Activated CD8-positive, alpha-beta T cell treated with anti-CD3 and anti-CD28 coated beads, Interleukin-2, amount 10 ng/mL, durations not matched to agents 7 days and 5 days (primary cell): Measurements from ENCODE around the gene SGPL1. TPM values are rescaled to one million over a fixed set of nuclear protein-coding genes. Genes with fewer than 3 reads are reported as not detected.

ENCODE experiments used
- ATAC-seq: fragments of 150-1000 bp; cut with Tn5 transposase; one replicate; pipeline ENCODE4 v1.10.0; 2021; ENCODE audit warnings: moderate library complexity
- CTCF ChIA-PET: fragments of 350-600 bp; sonication (Branson Sonifier 250); formaldehyde crosslinking; loops from one replicate; lab custom pipeline; 2021; ENCODE audit warnings: antibody characterized with exemption; lab: Charles Lee
- POLR2A ChIA-PET: fragments of 350-600 bp; sonication (Branson Sonifier 250); formaldehyde crosslinking; loops from one replicate; lab custom pipeline; 2021; ENCODE audit warnings: antibody characterized with exemption; lab: Charles Lee
- DNase-seq: peaks from one replicate; pipeline ENCODE4 v3.0.0-alpha.2; 2020
- H3K27ac Mint-ChIP-seq: one replicate; pipeline ENCODE4 v1.8.0; 2021; ENCODE audit warnings: mild to moderate bottlenecking, mixed read lengths
- H3K27me3 Mint-ChIP-seq: one replicate; pipeline ENCODE4 v1.8.0; 2021; ENCODE audit warnings: low read depth, mixed read lengths
- H3K36me3 Mint-ChIP-seq: one replicate; pipeline ENCODE4 v1.8.0; 2021; ENCODE audit warnings: low read depth, mixed read lengths
- H3K4me1 Mint-ChIP-seq: one replicate; pipeline ENCODE4 v1.8.0; 2021; ENCODE audit warnings: low read depth, mixed read lengths
- H3K4me3 Mint-ChIP-seq: one replicate; pipeline ENCODE4 v1.8.0; 2021; ENCODE audit warnings: mild to moderate bottlenecking, mixed read lengths
- H3K9me3 Mint-ChIP-seq: one replicate; pipeline ENCODE4 v1.8.0; 2022; ENCODE audit warnings: mixed read lengths; ENCODE audit not compliant: insufficient read depth
- total RNA-seq, 2 experiments: library from RNA; stranded (reverse); gene quantifications; one replicate each; pipeline ENCODE4 v1.2.3, GENCODE V29; 2021

SGPL1 gene
- total RNA-seq, 2 experiments from 2014 or later = 22.2 to 28.0 TPM

- Mint-ChIP-seq H3K4me1 (peaks cover 29% of the 10 kb centered on the region), H3K9me3 (no peaks in the 10 kb centered on the region), H3K27ac (no peak overlapping the region), H3K27me3 (peaks cover 7% of the 10 kb centered on the region), H3K4me3 (no peak overlapping the region), H3K36me3 (no peaks in the 10 kb centered on the region)
- no peak for ATAC-seq
- ChIA-PET POLR2A (no interaction called here), CTCF (interaction anchor here (1.1 kb wide), 1 partner anchor 223 kb away, joined by 3 read pairs; no protein-coding TSS in a partner anchor)
- no peak for DNase-seq
Observed at GRCh38 chr10:70782086-70782745, 33.5 kb upstream of the SGPL1 start.

GRCh38 chr10:70782746-70783680 lies 32.7 kb upstream of the SGPL1 start:
- ChIA-PET CTCF (no interaction called here), POLR2A (no interaction called here)
- no peak for ATAC-seq
- Mint-ChIP-seq H3K4me1 (peaks cover 32% of the 10 kb centered on the region), H3K4me3 (no peak overlapping the region), H3K27ac (no peak overlapping the region), H3K36me3 (no peaks in the 10 kb centered on the region), H3K9me3 (no peaks in the 10 kb centered on the region), H3K27me3 (peaks cover 7% of the 10 kb centered on the region)
- DNase-seq = no peak

DNA sequence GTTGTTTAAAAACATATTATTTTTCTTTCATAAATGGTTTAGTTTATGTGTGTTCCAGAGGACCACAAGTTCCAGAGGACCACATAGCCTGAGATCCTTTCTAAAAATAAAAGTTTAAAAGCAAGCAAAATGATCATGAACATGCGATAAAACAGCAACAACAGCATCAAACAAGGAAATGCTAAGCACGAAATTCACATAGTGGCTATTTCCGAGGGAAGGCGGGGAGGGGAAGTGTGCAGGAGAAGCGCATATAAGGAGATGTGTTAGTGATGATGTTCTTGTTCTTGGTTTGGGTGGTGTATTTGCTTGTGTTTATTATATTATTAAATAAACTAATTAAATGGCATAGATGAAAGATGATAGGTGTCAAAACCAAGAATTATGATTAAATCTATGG lies 31.7 kb upstream of the SGPL1 start:
- POLR2A ChIA-PET = no interaction called here
- CTCF ChIA-PET = no interaction called here
- no peaks in the 10 kb centered on the region for H3K36me3 Mint-ChIP-seq
- H3K27me3 Mint-ChIP-seq = peaks cover 11% of the 10 kb centered on the region
- peaks cover 32% of the 10 kb centered on the region for H3K4me1 Mint-ChIP-seq
- no peak overlapping the region for H3K27ac Mint-ChIP-seq
- no peaks in the 10 kb centered on the region for H3K9me3 Mint-ChIP-seq
- no peak for ATAC-seq
- H3K4me3 Mint-ChIP-seq = no peak overlapping the region
- DNase-seq = no peak

GRCh38 chr10:70784471-70784870 lies 31.3 kb upstream of the SGPL1 start:
- no peak for DNase-seq
- ChIA-PET POLR2A (no interaction called here), CTCF (no interaction called here)
- H3K9me3 Mint-ChIP-seq = no peaks in the 10 kb centered on the region
- peaks cover 32% of the 10 kb centered on the region for H3K4me1 Mint-ChIP-seq
- H3K36me3 Mint-ChIP-seq = no peaks in the 10 kb centered on the region
- peaks cover 11% of the 10 kb centered on the region for H3K27me3 Mint-ChIP-seq
- no peak for ATAC-seq
- no peak overlapping the region for H3K27ac Mint-ChIP-seq
- H3K4me3 Mint-ChIP-seq = no peak overlapping the region

DNA sequence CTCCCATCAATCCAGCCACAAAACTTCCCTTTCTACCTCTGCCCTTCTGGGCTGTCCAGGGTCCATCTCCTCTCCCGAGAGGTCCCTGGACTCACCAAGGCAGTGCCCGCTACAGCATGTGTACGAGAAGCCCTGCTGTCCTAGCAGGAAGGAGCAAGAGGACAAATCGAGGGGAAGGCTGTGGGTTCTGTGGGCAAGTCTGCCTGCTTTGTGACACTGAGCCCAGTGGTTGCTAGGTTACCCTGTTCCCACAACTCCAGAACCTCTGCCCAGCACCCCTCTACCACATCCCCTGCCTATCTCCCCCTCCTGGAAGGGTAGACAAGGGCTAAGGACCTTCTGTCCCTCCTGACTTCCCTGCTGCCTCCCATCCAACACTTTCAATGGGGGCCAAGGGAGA lies 30.6 kb upstream of the SGPL1 start, which contains the start of gene TBATA:
TSS of gene TBATA (minus strand) at position 188 of the 400 bp plus-strand sequence. CDS start 1,998 bp downstream, outside the sequence.
- DNase-seq = peak; percentile 59

DNA sequence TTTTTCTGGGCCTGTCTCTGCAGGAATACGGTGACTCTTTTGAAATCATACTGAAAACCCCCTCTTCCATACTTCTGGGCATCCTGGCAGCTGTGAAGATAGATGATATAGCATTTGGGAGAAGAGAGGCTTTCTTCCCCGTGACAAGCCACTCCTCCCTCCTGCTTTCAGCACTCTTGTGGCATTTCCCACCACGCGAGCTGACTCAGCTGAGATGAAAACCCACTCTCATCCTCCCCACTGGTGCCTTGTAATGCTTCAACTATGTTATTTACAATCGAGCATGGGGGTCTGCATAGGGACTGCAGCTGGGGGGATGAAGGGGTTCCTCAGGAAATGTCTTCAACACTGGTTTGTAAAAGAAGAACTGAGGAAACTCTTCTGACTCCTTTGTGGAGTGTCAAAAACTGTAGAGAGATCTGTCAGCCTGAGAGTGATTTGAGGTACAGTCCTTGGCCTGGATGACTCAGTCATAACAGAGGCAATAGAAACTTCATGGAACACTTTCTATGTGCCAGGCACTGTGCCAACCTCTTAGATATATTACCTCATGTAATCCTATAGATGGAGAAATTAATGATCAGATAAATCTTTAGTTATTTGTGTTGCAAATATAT lies 28.8 kb upstream of the SGPL1 start:
- ChIA-PET POLR2A (no interaction called here), CTCF (no interaction called here)
- Mint-ChIP-seq H3K4me1 (peaks cover 50% of the 10 kb centered on the region), H3K9me3 (no peaks in the 10 kb centered on the region), H3K27ac (no peak overlapping the region), H3K27me3 (peaks cover 14% of the 10 kb centered on the region), H3K36me3 (no peaks in the 10 kb centered on the region), H3K4me3 (no peak overlapping the region)
- DNase-seq (peak; percentile 31), ATAC-seq (peak; percentile 38)

More for the DNA sequence above, 30.6 kb upstream of the SGPL1 start, which contains the start of gene TBATA:
- H3K4me3 Mint-ChIP-seq = no peak within 1 kb of the TSS
- no peaks in the 10 kb centered on the region for H3K36me3 Mint-ChIP-seq
- CTCF ChIA-PET = no interaction called here
- peak within 1 kb of the TSS; percentile 36 for H3K27ac Mint-ChIP-seq
- POLR2A ChIA-PET = no interaction called here
- peaks cover 11% of the 10 kb centered on the region for H3K27me3 Mint-ChIP-seq
- no peaks in the 10 kb centered on the region for H3K9me3 Mint-ChIP-seq
- peak; percentile 71 for ATAC-seq
- peaks cover 34% of the 10 kb centered on the region for H3K4me1 Mint-ChIP-seq

- Mint-ChIP-seq H3K27me3 (peaks cover 24% of the 10 kb centered on the region), H3K36me3 (no peaks in the 10 kb centered on the region), H3K4me1 (peaks cover 30% of the 10 kb centered on the region), H3K9me3 (peaks cover 2% of the 10 kb centered on the region), H3K4me3 (no peak overlapping the region), H3K27ac (no peak overlapping the region)
- ChIA-PET CTCF (no interaction called here), POLR2A (no interaction called here)
- no peak for ATAC-seq
- no peak for DNase-seq
Observed at GRCh38 chr10:70791386-70792039, 24.2 kb upstream of the SGPL1 start.

GRCh38 chr10:70795613-70796012 lies 20.1 kb upstream of the SGPL1 start:
- DNase-seq = no peak
- peaks cover 14% of the 10 kb centered on the region for H3K4me1 Mint-ChIP-seq
- ATAC-seq = no peak
- ChIA-PET CTCF (interaction anchor here (1.6 kb wide), 1 partner anchor 246 kb away, joined by 3 read pairs; no protein-coding TSS in a partner anchor), POLR2A (no interaction called here)
- no peak overlapping the region for H3K27ac Mint-ChIP-seq
- H3K36me3 Mint-ChIP-seq = no peaks in the 10 kb centered on the region
- peaks cover 6% of the 10 kb centered on the region for H3K9me3 Mint-ChIP-seq
- no peak overlapping the region for H3K4me3 Mint-ChIP-seq
- peaks cover 35% of the 10 kb centered on the region for H3K27me3 Mint-ChIP-seq

DNA sequence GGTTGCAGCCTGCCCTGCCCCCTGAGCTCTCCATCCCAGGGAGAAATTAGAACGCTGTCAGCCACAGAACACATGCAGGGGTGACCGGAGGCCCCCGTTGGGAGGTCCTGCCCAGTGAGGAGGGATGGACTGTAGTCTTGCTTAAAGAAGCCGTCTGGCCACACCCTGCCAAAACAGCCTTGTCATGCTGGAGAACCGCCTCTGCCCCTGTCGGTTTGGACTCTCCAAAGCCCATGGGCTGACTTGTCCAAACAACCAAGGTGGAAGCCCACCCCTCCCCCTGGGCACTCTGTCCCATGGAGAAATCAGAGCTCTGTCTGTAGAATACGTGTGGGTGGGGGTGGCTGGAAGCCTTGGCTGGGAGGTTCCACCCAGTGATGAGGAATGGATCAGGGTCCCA lies 17.9 kb upstream of the SGPL1 start:
- no peak for ATAC-seq
- Mint-ChIP-seq H3K4me1 (no peaks in the 10 kb centered on the region), H3K27ac (no peak overlapping the region), H3K9me3 (peaks cover 6% of the 10 kb centered on the region), H3K27me3 (peaks cover 32% of the 10 kb centered on the region), H3K4me3 (no peak overlapping the region), H3K36me3 (no peaks in the 10 kb centered on the region)
- POLR2A ChIA-PET = interaction anchor here (0.6 kb wide), 1 partner anchor 15 kb away, joined by 3 read pairs; no protein-coding TSS in a partner anchor
- CTCF ChIA-PET = no interaction called here
- no peak for DNase-seq

GRCh38 chr10:70799124-70799523 lies 16.6 kb upstream of the SGPL1 start:
- no peak for ATAC-seq
- Mint-ChIP-seq H3K27ac (no peak overlapping the region), H3K27me3 (peaks cover 30% of the 10 kb centered on the region), H3K9me3 (peaks cover 6% of the 10 kb centered on the region), H3K36me3 (no peaks in the 10 kb centered on the region), H3K4me3 (no peak overlapping the region), H3K4me1 (no peaks in the 10 kb centered on the region)
- peak; percentile 12 for DNase-seq
- ChIA-PET CTCF (no interaction called here), POLR2A (no interaction called here)

DNA sequence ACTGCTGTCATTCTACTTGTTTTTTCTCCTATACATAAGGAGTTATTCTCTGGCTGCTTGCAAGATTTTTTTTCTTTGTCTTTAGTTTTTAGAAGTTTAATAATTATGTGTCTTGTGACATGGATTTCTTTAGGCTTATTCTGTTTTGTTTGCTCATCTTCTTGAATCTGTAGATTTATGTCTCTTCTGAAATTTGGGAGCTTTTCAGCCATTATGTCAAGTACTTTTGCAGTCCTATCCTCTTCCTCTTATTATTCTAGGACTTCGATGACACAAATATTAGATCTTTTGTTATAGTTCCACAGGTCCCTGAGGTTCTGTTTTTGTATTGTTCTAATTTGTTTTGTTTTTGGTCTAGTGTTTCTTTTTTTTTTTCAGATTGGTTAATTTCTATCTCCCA lies 13.9 kb upstream of the SGPL1 start:
- ATAC-seq = no peak
- Mint-ChIP-seq H3K36me3 (no peaks in the 10 kb centered on the region), H3K4me1 (no peaks in the 10 kb centered on the region), H3K9me3 (peaks cover under 1% of the 10 kb centered on the region), H3K27ac (no peak overlapping the region), H3K27me3 (peaks cover 28% of the 10 kb centered on the region), H3K4me3 (no peak overlapping the region)
- DNase-seq = no peak
- POLR2A ChIA-PET = no interaction called here
- CTCF ChIA-PET = no interaction called here
